Measurements from ENCODE around the gene NDFIP2. TPM values are rescaled to one million over a fixed set of nuclear protein-coding genes. Genes with fewer than 3 reads are reported as not detected.

The NDFIP2 gene
- total RNA-seq, 1 experiment from 2014 or later: 29.6 TPM

DNA sequence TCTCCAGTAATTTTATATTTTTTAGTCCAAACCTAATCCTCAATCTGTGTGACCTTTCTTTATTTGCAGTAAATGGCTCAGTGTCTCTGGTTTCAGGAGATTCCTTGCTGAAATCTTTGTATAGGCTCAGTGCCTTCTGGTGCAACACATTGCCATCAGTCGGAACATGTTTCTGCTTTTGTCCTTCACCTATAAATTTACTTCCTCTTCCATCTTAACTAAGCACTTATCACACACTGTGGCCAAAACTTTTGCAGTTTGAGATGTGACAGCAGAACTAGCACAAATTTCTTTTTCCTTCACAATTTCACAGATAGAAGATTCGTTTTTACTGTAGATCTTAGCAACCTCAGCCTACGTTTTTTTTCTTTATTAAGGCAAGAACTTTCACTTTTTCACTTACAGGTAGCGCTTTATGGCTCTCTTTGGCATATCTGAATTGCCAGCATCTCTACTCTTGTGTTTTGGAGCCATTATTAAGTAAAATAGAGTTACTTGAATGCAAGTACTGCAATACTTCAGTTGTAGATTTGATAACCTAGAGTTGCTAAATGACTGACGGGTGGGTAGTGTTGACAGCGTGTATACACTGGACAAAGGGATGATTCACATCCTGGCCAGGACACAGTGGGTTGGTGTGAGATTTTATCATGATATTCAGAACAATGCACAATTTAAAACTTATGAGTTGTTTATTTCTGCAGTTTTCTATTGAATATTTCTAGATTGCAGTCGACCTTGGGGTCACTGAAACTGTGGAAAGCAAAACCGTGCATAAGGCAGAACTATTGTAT, 44.3 kb downstream of the NDFIP2 start:
- in situ Hi-C loops (cut with HindIII; ENCODE audit: low pct_unique_long_range_greater_than_20kb, low sequenced_read_pairs): no loop called here
- H3K9me3 ChIP-seq (ENCODE audit: control insufficient read depth, insufficient read depth, low read depth, low read length): no peaks in the 10 kb centered on the region
- no peaks in the 10 kb centered on the region; the same call in 1 of the 2 replicates for H3K4me1 ChIP-seq (ENCODE audit: control insufficient read depth, insufficient read depth, low read length)
- intact Hi-C loops (cut with micrococcal nuclease; ENCODE audit: unreplicated experiment): no loop called here
- POLR2A ChIA-PET: no interaction called here
- BruUV-seq (replicated peaks): no TSS peak
- TF ChIP-seq SIN3A (IDR thresholded peaks at IDR 0.05; ENCODE audit: borderline replicate concordance, insufficient read depth, low read depth, low read length) (no peak), TCF7L2 (IDR thresholded peaks at IDR 0.05; ENCODE audit: low read depth, low read length) (no peak), POLR2AphosphoS5 (IDR thresholded peaks at IDR 0.05; ENCODE audit: low read depth, low read length) (no peak)
- TF ChIP-seq, protein P1, sequence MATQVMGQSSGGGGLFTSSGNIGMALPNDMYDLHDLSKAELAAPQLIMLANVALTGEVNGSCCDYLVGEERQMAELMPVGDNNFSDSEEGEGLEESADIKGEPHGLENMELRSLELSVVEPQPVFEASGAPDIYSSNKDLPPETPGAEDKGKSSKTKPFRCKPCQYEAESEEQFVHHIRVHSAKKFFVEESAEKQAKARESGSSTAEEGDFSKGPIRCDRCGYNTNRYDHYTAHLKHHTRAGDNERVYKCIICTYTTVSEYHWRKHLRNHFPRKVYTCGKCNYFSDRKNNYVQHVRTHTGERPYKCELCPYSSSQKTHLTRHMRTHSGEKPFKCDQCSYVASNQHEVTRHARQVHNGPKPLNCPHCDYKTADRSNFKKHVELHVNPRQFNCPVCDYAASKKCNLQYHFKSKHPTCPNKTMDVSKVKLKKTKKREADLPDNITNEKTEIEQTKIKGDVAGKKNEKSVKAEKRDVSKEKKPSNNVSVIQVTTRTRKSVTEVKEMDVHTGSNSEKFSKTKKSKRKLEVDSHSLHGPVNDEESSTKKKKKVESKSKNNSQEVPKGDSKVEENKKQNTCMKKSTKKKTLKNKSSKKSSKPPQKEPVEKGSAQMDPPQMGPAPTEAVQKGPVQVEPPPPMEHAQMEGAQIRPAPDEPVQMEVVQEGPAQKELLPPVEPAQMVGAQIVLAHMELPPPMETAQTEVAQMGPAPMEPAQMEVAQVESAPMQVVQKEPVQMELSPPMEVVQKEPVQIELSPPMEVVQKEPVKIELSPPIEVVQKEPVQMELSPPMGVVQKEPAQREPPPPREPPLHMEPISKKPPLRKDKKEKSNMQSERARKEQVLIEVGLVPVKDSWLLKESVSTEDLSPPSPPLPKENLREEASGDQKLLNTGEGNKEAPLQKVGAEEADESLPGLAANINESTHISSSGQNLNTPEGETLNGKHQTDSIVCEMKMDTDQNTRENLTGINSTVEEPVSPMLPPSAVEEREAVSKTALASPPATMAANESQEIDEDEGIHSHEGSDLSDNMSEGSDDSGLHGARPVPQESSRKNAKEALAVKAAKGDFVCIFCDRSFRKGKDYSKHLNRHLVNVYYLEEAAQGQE (IDR thresholded peaks at IDR 0.05; ENCODE audit: insufficient read depth in 1 of 2, low read depth in 2 of 2, low read length in 1 of 2): no peak
- TF ChIP-seq, protein P2, sequence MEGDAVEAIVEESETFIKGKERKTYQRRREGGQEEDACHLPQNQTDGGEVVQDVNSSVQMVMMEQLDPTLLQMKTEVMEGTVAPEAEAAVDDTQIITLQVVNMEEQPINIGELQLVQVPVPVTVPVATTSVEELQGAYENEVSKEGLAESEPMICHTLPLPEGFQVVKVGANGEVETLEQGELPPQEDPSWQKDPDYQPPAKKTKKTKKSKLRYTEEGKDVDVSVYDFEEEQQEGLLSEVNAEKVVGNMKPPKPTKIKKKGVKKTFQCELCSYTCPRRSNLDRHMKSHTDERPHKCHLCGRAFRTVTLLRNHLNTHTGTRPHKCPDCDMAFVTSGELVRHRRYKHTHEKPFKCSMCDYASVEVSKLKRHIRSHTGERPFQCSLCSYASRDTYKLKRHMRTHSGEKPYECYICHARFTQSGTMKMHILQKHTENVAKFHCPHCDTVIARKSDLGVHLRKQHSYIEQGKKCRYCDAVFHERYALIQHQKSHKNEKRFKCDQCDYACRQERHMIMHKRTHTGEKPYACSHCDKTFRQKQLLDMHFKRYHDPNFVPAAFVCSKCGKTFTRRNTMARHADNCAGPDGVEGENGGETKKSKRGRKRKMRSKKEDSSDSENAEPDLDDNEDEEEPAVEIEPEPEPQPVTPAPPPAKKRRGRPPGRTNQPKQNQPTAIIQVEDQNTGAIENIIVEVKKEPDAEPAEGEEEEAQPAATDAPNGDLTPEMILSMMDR (IDR thresholded peaks at IDR 0.05): no peak
- DNase-seq (ENCODE audit: low read depth, low spot score) (no peak), ATAC-seq (no peak)
- H3K36me3 ChIP-seq (ENCODE audit: control insufficient read depth, insufficient read depth, low read length): no peaks in the 10 kb centered on the region; the same call in 1 of the 2 replicates
- H3K27ac ChIP-seq (ENCODE audit: low read length): no peak overlapping the region
- no peaks in the 10 kb centered on the region for H3K27me3 ChIP-seq (ENCODE audit: control insufficient read depth, insufficient read depth, low read length)
- CTCF ChIA-PET: no interaction called here
- no peak overlapping the region for H3K4me3 ChIP-seq (ENCODE audit: low read depth in 2 of 2, low read length in 2 of 2)

DNA sequence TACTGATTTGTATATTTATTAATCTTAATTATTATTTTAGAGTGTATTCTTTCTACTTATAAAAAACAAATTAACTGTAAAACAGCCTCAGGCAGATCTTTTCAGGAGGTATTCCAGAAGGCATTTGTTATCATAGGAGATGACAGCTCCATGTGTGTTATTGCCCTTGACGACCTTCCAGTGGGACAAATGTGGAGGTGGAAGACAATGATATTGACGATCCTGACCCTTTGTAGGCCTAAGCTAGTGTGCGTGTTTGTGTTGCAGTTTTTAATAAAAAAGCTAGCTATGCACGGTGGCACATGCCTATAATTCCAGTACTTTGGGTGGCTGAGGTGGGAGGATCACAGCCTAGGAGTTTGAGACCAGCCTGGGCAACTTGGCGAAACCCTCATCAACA, 46.7 kb downstream of the NDFIP2 start:
- intact Hi-C loops (cut with micrococcal nuclease; ENCODE audit: unreplicated experiment): no loop called here
- Histone ChIP-seq H3K9me3 (ENCODE audit: control insufficient read depth, insufficient read depth, low read depth, low read length) (no peaks in the 10 kb centered on the region), H3K36me3 (ENCODE audit: control insufficient read depth, insufficient read depth, low read length) (no peaks in the 10 kb centered on the region; the same call in 1 of the 2 replicates), H3K27ac (ENCODE audit: low read length) (no peak overlapping the region), H3K27me3 (ENCODE audit: control insufficient read depth, insufficient read depth, low read length) (no peaks in the 10 kb centered on the region), H3K4me3 (ENCODE audit: low read depth in 2 of 2, low read length in 2 of 2) (no peak overlapping the region), H3K4me1 (ENCODE audit: control insufficient read depth, insufficient read depth, low read length) (no peaks in the 10 kb centered on the region; the same call in 1 of the 2 replicates)
- in situ Hi-C loops (cut with HindIII; ENCODE audit: low pct_unique_long_range_greater_than_20kb, low sequenced_read_pairs): no loop called here
- ATAC-seq: no peak
- CTCF ChIA-PET: no interaction called here
- POLR2A ChIA-PET: no interaction called here
- no peak for DNase-seq (ENCODE audit: low read depth, low spot score)
- no TSS peak for BruUV-seq (replicated peaks)
- TF ChIP-seq, protein P1 (IDR thresholded peaks at IDR 0.05; ENCODE audit: insufficient read depth in 1 of 2, low read depth in 2 of 2, low read length in 1 of 2): no peak
- TF ChIP-seq TCF7L2 (IDR thresholded peaks at IDR 0.05; ENCODE audit: low read depth, low read length) (no peak), POLR2AphosphoS5 (IDR thresholded peaks at IDR 0.05; ENCODE audit: low read depth, low read length) (no peak), SIN3A (IDR thresholded peaks at IDR 0.05; ENCODE audit: borderline replicate concordance, insufficient read depth, low read depth, low read length) (no peak)
- TF ChIP-seq, protein P2 (IDR thresholded peaks at IDR 0.05): no peak

All from Panc1 (cell line).